NCI-H2171 (cell line): ENCODE results near the gene GRM1.

Experiments used
- DNase-seq: peaks from one replicate; lab custom pipeline; 2025; lab: John Stamatoyannopoulos, UW

The GRM1 gene

GRCh38 chr6:146335336-146335735, 306.5 kb downstream of the GRM1 start:
- DNase-seq: no peak

- no peak for DNase-seq
These were observed 307.3 kb downstream of the GRM1 start for GRCh38 chr6:146336191-146336590.

- no peak for DNase-seq
These were observed 308.5 kb downstream of the GRM1 start for GRCh38 chr6:146337376-146337775.

- no peak for DNase-seq
These were observed 310.9 kb downstream of the GRM1 start for GRCh38 chr6:146339716-146340115.

GRCh38 chr6:146341493-146342230, 312.8 kb downstream of the GRM1 start:
- DNase-seq: no peak

GRCh38 chr6:146345598-146345997, 316.7 kb downstream of the GRM1 start:
- no peak for DNase-seq

GRCh38 chr6:146347090-146347489, 318.2 kb downstream of the GRM1 start:
- DNase-seq: no peak

- no peak for DNase-seq
These were observed 318.8 kb downstream of the GRM1 start for GRCh38 chr6:146347690-146348089.

GRCh38 chr6:146351018-146351417, 322.2 kb downstream of the GRM1 start:
- DNase-seq: no peak

GRCh38 chr6:146352163-146352562, 323.3 kb downstream of the GRM1 start:
- DNase-seq: no peak

GRCh38 chr6:146354451-146354850, 325.6 kb downstream of the GRM1 start:
- no peak for DNase-seq

- DNase-seq: no peak
These were observed 326.7 kb downstream of the GRM1 start for GRCh38 chr6:146355521-146356100.

GRCh38 chr6:146357578-146358430, 328.9 kb downstream of the GRM1 start:
- DNase-seq: no peak

GRCh38 chr6:146358431-146359046, 329.7 kb downstream of the GRM1 start:
- DNase-seq: no peak

GRCh38 chr6:146359131-146359530, 330.3 kb downstream of the GRM1 start:
- DNase-seq: no peak

- no peak for DNase-seq
These were observed 332.5 kb downstream of the GRM1 start for GRCh38 chr6:146361128-146361924.

- no peak for DNase-seq
These were observed 335.2 kb downstream of the GRM1 start for GRCh38 chr6:146363838-146364607.

GRCh38 chr6:146364816-146365594, 336.1 kb downstream of the GRM1 start:
- DNase-seq: no peak

- no peak for DNase-seq
These were observed 338.2 kb downstream of the GRM1 start for GRCh38 chr6:146367061-146367460.

- no peak for DNase-seq
These were observed 341.0 kb downstream of the GRM1 start for GRCh38 chr6:146369866-146370265.
